ENCODE data around the gene DNPEP. TPM values are rescaled to one million over a fixed set of nuclear protein-coding genes. Genes with fewer than 3 reads are reported as not detected.

DNPEP gene
- total RNA-seq, 1 experiment from 2014 or later = 75.8 TPM

Other genes starting within 250 kb of the DNPEP start
- 13.6 and 19.2 TPM in 2 replicates for gene NHEJ1, start 227.1 kb downstream of the DNPEP start, total RNA-seq (2014; rRNA removed; shearing (Covaris generic))
- 0.02 TPM in 1 of 2 replicates, not detected in the other for gene SLC23A3, start 217.9 kb downstream of the DNPEP start, total RNA-seq (2014; rRNA removed; shearing (Covaris generic))
- 30.2 and 43.4 TPM in 2 replicates for gene CNPPD1, start 211.0 kb downstream of the DNPEP start, total RNA-seq (2014; rRNA removed; shearing (Covaris generic))
- gene RETREG2, start 209.6 kb downstream of the DNPEP start, total RNA-seq (2014; rRNA removed; shearing (Covaris generic)) = 54.9 and 66.6 TPM in 2 replicates
- 25.6 and 40.5 TPM in 2 replicates for gene ZFAND2B, start 181.1 kb downstream of the DNPEP start, total RNA-seq (2014; rRNA removed; shearing (Covaris generic))
- 19.5 and 27.5 TPM in 2 replicates for gene ABCB6, start 169.0 kb downstream of the DNPEP start, total RNA-seq (2014; rRNA removed; shearing (Covaris generic))
- 61.5 and 73.3 TPM in 2 replicates for gene ATG9A, start 158.3 kb downstream of the DNPEP start, total RNA-seq (2014; rRNA removed; shearing (Covaris generic))
- gene ANKZF1, start 158.1 kb downstream of the DNPEP start, total RNA-seq (2014; rRNA removed; shearing (Covaris generic)) = 16.8 and 23.5 TPM in 2 replicates
- gene GLB1L, start 142.5 kb downstream of the DNPEP start, total RNA-seq (2014; rRNA removed; shearing (Covaris generic)) = 6.2 and 8.0 TPM in 2 replicates
- gene STK16, start 142.4 kb downstream of the DNPEP start, total RNA-seq (2014; rRNA removed; shearing (Covaris generic)) = 24.5 and 33.7 TPM in 2 replicates
- not detected in 2 replicates for gene TUBA4B, start 134.7 kb downstream of the DNPEP start, total RNA-seq (2014; rRNA removed; shearing (Covaris generic))
- 105 and 129 TPM in 2 replicates for gene TUBA4A, start 134.0 kb downstream of the DNPEP start, total RNA-seq (2014; rRNA removed; shearing (Covaris generic))
- gene DNAJB2, start 108.5 kb downstream of the DNPEP start, total RNA-seq (2014; rRNA removed; shearing (Covaris generic)) = 33.2 and 45.9 TPM in 2 replicates
- gene PTPRN, start 78.5 kb downstream of the DNPEP start, total RNA-seq (2014; rRNA removed; shearing (Covaris generic)) = 1.1 and 1.7 TPM in 2 replicates
- gene RESP18, start 55.2 kb downstream of the DNPEP start, total RNA-seq (2014; rRNA removed; shearing (Covaris generic)) = not detected in 2 replicates
- gene DES, start 30.5 kb upstream of the DNPEP start, total RNA-seq (2014; rRNA removed; shearing (Covaris generic)) = 0.37 TPM in 1 of 2 replicates, not detected in the other
- 9.8 and 13.9 TPM in 2 replicates for gene SPEG, start 46.9 kb upstream of the DNPEP start, total RNA-seq (2014; rRNA removed; shearing (Covaris generic))
- 81.6 and 89.2 TPM in 2 replicates for gene GMPPA, start 111.0 kb upstream of the DNPEP start, total RNA-seq (2014; rRNA removed; shearing (Covaris generic))
- 0.02 and 0.10 TPM in 2 replicates for gene ASIC4, start 126.6 kb upstream of the DNPEP start, total RNA-seq (2014; rRNA removed; shearing (Covaris generic))
- gene CHPF, start 155.9 kb upstream of the DNPEP start, total RNA-seq (2014; rRNA removed; shearing (Covaris generic)) = 117 and 227 TPM in 2 replicates
- gene TMEM198, start 156.1 kb upstream of the DNPEP start, total RNA-seq (2014; rRNA removed; shearing (Covaris generic)) = 2.5 and 3.5 TPM in 2 replicates
- 44.2 and 81.4 TPM in 2 replicates for gene OBSL1, start 183.6 kb upstream of the DNPEP start, total RNA-seq (2014; rRNA removed; shearing (Covaris generic))
- 0.12 and 0.20 TPM in 2 replicates for gene INHA, start 184.4 kb upstream of the DNPEP start, total RNA-seq (2014; rRNA removed; shearing (Covaris generic))
- gene STK11IP, start 209.9 kb upstream of the DNPEP start, total RNA-seq (2014; rRNA removed; shearing (Covaris generic)) = 6.7 and 16.3 TPM in 2 replicates
- gene SLC4A3, start 239.7 kb upstream of the DNPEP start, total RNA-seq (2014; rRNA removed; shearing (Covaris generic)) = 1.2 and 2.6 TPM in 2 replicates

Measured in M059J (cell line).